HG02763 (cell line): ENCODE measurements around the gene ACO2.
A peak's percentile ranks its signal among the peaks of the same experiment; 100 is the strongest.
"Not testable (repeated sequence)": the region's sequence is repeated elsewhere in the genome, so short reads cannot be mapped to it uniquely, and the experiment has no call there.

Experiments used
- ATAC-seq: cut with Tn5 transposase; IDR thresholded peaks from one replicate; pipeline ENCODE4 v1.9.1; 2021; ENCODE audit warnings: mild to moderate bottlenecking, moderate library complexity; ENCODE audit not compliant: unreplicated experiment

The ACO2 gene

GRCh38 chr22:41447435-41448188, 21.3 kb upstream of the ACO2 start:
- ATAC-seq: no peak

DNA sequence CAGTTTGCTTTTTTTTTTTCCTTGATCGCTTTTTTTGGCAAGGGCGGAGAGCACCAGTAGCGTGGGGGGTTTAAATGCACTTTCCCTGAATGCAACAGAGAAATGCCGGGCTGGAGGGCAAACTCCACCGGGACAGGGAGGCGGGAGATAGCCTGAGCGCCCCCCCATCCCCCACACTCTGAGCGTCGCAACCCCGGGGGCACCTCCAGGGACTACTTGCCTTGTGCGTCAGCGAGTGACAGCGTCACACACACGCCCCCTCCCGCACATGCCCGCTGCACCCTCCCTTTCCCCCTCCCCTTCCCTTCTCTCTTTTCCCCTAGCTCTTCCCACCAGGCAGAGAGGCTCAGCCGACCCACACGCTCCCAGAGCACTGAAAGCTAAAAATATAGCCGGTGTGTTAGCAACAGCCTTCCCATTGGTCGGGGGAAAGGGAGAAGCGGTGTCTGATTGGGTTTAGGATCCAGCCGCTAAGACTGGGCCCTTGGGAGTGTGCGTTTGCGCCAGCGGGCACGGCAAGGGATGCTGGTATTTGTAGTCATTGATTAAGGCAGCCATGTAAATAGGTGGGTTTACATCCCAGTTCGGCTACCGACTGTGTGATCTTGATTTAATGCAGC, 20.6 kb upstream of the ACO2 start:
- peak; percentile 40 for ATAC-seq

- ATAC-seq: no peak
These were observed 10.7 kb upstream of the ACO2 start for GRCh38 chr22:41458161-41458728.

GRCh38 chr22:41459431-41459830, 9.5 kb upstream of the ACO2 start:
- no peak for ATAC-seq

GRCh38 chr22:41460071-41460470, 8.8 kb upstream of the ACO2 start:
- not testable (repeated sequence) for ATAC-seq

DNA sequence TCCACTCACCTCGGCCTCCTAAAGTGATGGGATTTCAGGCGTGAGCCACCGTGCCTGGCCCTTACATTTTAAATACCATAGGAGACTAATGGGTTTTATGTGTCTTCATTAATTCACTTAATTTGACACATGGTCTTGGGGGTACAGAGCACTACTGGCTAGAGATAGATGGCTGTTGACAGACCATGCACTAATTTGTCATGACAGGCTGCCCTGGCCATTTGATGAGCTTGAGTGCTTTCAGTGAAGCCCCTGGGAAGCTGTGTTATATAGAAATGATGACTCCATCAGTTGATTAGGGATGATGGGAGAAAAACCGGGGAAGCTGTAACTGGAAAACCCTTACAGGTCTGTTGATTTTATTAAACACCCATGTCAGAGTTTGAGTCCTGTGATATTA, 7.0 kb upstream of the ACO2 start:
- no peak for ATAC-seq

DNA sequence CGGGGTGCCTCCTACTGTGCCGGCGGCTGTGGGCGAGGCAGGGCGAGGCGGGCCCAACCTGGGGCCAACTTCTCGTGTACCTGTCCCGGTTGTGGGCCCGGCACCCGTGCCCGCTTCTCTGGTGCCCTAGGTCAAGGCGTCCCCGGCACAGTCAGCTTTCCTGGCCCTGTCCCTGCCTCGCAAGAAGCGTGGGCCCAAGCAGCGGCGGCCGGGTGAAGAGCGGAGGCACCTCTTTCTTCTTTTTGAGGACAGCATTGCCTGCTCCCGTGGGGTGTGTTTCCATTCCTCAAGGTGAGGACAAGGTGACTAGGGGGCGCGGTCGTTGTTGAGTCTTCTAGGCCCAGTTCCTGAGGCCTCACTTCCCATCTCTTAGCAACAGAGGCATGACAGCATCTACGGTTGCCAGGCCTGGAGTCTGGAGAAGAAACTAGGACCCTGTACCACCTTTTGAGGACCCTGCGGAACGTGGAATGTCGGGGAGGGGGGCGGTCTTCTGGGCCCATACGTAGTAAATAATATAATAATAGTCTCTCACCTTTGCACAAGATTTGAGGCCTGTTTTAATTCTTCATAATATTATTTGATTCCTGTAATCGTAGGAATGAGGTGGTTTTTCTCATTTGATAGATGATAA, 418 bp downstream of the ACO2 start:
- ATAC-seq: peak; percentile 10

DNA sequence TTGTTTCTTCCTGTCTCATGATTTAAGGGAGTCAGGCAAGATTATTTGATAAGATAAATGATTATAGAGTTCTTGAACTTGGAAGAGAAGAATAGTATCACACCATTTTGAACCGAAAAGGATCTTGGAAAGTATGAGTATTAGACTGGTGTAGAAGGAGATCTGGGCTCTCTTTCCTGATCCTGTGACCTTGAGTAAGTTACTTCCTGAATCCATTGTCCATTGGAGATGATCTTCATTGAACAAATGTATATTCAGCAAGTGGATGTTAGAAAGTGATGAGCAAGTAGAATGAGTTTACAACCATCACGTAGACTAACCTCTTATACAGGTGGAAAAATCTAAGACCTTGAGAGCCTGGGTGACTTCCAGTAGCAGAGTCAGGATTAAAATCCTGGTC, 2.0 kb downstream of the ACO2 start:
- no peak for ATAC-seq

GRCh38 chr22:41471568-41471967, 2.7 kb downstream of the ACO2 start:
- no peak for ATAC-seq

GRCh38 chr22:41474872-41475451, 6.0 kb downstream of the ACO2 start:
- ATAC-seq: no peak

GRCh38 chr22:41478473-41478872, 9.6 kb downstream of the ACO2 start:
- ATAC-seq: no peak

DNA sequence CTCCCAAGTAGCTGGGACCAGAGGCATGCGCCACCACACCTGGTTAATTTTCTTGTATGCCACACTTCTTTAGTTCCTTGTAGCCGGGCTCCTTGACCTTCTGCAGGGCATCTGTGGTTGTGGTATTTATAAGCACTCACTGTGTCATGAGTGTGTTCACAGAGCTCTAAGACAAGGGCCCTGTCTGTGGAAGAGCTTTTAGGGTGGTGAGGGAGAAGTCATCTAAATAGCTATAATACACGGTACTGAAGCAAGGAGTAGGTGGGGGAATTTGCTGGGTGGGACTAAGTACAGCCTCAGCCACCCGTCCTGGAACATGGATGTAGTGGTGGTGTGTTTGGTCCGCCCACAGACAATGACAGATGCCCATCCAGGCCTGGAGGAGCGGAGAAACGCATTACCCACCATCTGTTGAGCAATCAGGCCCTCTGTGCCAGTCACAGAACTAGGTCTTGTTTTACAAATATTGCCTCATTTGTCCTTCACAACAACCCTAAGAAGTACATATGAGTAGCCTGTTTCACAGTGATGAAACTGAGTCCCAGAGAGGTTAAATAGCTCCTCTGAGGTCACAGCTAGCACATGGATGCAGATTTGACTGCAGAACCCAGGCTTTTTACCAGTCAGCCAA, 10.1 kb downstream of the ACO2 start:
- no peak for ATAC-seq

DNA sequence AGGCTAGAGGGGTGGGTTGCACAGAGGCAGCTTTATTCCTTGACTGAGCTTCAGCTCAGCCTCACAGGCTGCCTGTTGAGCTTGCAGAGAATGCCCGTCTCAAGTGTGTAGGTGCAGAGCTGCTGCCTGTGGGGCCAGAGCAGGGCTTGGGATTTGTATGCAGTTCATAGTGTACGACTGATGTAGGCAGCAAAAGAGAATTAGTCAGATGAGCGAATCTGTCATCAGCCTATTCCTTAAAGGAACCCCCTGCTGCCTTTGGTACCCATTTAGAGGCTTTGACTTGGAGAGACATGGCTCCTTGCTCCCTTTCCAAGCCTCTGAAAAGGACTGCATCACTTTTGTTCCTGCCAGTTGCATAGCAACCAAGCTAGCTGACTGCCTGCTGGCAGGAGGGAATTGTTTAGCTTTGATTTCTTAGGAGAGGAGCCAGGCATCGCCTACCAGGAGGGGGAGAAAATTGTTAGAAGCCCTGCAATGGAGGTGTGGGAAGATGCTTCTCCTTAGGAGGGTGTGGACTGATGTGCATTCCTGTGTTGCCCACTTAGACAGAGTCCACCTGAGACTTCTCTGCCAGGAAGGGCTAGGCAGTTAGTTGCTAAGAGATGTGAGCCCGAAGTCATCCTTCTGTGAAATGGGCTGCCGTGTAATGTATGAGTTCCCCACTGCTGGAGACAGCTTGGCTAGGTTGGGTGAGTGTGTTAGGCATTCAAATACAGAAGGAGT, 10.9 kb downstream of the ACO2 start:
- ATAC-seq: no peak

DNA sequence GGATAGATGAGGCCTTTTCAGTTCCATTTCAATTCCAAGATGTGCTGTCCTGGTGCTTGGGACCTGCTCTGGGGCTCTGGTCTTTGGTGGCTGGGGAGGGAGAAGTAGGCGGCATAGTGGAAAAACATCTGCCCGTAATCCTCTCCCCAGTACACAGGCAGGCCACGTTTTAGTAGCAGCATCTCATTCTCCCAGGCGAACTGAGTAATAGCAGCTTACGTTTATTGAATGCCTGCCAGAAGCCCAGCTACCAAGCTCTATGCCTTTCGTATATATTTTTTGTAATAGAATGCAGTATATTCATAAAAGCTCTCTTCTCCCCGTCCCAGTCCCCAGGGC, 11.4 kb downstream of the ACO2 start:
- no peak for ATAC-seq

DNA sequence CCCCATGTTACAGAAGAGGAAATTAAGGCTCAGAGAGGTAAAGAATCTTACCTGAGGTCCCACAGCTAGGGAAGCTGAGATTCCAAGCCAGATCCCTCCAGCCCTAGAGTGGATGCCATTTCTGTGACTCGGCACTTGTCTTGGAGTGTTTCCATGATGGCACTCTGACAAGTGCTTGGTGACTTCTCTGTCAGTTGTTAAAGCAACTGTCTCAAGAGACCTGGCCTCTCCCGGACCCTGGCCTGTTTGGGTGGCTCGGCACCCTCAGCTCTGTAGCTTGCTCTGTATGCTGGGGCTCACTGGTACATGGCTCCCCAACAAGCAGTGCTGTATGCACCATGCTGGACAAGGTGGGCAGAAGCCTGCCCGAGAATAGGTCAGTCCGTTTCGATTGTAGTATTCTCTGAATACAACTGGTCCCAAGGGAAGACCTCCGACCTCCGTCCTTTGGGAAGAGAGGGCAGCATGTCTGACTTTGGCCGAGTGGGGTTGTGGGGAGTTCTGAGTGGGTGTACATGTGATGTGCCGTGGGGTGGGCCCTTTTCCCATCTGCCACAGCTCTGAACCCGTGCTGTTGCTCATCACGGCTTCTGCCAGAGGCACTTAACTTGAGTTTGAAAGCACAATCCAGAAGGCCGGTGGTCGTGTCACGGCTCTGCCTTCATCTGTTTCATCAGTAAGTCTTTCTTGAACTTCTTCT, 12.4 kb downstream of the ACO2 start:
- ATAC-seq: no peak

GRCh38 chr22:41481925-41482318, 13.0 kb downstream of the ACO2 start:
- ATAC-seq: no peak

DNA sequence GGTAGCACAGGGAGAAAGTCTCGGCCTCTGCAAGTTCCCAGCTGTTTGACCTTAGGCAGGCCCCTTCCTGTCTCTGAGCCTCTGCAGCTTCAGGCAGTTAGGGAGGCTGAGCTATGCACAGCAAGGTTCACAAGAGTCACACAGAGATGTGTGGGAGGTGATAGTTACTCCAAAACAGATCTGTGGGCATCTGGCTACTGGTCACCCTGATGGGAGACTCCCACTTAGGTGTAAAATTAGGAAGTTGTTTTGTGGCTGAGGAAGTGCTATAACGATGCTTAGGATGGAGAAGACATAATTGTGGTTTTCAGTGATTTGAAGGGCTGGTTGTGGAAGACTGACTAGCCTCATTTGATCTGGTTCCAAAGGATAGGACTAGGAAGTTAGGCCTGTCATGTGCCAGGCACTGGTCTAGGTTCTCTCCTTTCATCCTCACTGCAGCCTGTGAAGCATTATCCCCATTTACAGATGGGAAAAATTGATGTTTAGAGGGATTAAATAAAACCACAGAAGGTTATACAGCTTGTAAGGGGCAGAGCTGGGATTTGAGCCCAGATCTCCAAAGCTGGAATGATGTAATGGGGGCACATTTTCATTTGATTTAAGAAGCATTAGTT, 13.5 kb downstream of the ACO2 start:
- no peak for ATAC-seq

- ATAC-seq: no peak
These were observed 16.1 kb downstream of the ACO2 start for GRCh38 chr22:41485033-41485432.
